ENCODE results near the gene CMIP.

GRCh38 chr16:81693041-81693743, 248.6 kb downstream of the CMIP start:
- TF ChIP-seq POLR2A (IDR thresholded peaks at IDR 0.05; ENCODE audit: low read depth) (no peak), POLR2AphosphoS5 (IDR thresholded peaks at IDR 0.05) (peak in 1 of 2 donors; percentile 41), CTCF (IDR thresholded peaks at IDR 0.05) (no peak), EP300 (IDR thresholded peaks at IDR 0.05) (no peak)

Measured in esophagus muscularis mucosa (tissue), 4 donors.